NCI-H446 (cell line): ENCODE results near the gene AKAP13.

Experiments
- DNase-seq, 2 experiments: peaks; one replicate each; lab custom pipeline; 2025; lab: John Stamatoyannopoulos, UW

Gene AKAP13

GRCh38 chr15:85598718-85599398 lies 218.5 kb downstream of the AKAP13 start:
- DNase-seq: no peak

GRCh38 chr15:85600001-85600400 lies 219.6 kb downstream of the AKAP13 start:
- no peak for DNase-seq

DNA sequence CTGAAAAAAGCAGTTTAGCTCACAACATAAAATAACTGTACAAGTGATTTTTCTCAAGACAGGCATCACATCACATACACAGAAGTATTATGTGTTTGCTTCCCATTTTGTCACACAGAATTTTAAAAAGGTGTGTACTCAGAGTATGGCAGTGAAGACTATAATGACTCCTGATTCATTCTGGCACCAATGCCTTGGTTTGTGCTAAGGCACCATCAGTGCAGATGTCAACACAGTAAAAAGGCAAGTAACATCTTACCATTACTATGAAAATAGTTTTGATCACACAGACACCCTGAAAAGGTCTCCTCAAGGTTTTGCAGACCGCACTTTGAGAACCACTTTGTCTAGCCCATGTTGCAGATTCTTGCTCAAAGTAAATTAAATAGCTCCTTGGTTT lies 222.8 kb downstream of the AKAP13 start:
- no peak for DNase-seq

- no peak for DNase-seq
Measured at GRCh38 chr15:85603703-85604102, 223.3 kb downstream of the AKAP13 start.

DNA sequence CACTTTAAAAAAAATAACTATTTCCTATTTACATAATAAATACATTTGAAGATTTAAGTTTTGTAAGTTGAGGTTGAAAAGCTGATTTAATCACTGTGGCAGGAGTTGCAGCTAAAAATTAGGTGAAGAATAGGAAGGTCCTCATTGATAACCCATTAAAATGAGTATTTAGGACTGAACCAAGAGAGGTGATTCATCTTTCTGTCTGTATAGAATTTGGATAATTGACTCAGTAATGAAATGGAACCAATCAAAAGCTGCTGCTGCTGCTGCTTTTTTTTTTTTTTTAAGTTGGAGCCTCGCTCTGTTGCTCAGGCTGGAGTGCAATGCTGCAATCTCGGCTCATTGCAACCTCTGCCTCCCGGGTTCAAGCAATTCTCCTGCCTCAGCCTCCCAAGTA lies 223.8 kb downstream of the AKAP13 start:
- DNase-seq: no peak

DNA sequence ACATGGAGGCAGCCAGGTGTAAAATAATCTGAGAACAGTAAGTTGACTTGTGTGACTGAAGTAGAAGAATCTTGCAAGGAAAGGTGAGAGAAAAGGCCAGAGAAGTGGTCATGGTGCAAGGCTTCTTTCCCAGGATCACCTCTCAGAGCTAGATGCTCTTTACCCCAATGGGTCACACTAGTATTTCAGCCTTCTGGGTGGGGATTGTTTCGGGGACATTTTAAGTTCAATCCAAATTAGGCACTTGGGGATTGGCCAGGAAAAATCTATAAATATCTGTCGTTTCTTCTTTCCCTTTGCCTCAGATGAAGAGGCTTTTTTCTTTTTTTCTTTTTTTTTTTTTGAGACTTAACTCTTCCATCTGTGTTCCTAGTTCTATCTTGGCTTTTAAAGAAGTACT lies 226.3 kb downstream of the AKAP13 start:
- DNase-seq: no peak

- no peak for DNase-seq
Measured at GRCh38 chr15:85607141-85607806, 226.9 kb downstream of the AKAP13 start.

DNA sequence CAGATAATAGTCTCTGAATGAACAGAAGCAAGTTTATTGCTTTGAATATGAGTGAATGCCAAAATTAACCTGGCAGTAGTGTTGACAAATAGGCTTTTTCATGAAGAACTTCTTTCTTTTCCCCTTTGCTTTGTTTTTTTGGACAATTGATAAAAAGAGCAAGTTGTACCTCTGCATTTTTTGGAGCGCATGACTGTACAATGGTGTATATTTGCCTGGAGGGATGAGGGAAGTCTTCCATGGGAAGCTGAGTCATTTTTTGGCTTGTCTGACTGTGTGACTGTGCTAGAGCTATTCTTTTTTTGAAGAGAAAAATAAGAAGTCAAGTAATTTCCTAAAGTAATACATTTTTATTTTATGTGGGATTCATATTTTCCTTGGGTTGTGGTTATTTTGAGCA lies 227.4 kb downstream of the AKAP13 start:
- DNase-seq: no peak

DNA sequence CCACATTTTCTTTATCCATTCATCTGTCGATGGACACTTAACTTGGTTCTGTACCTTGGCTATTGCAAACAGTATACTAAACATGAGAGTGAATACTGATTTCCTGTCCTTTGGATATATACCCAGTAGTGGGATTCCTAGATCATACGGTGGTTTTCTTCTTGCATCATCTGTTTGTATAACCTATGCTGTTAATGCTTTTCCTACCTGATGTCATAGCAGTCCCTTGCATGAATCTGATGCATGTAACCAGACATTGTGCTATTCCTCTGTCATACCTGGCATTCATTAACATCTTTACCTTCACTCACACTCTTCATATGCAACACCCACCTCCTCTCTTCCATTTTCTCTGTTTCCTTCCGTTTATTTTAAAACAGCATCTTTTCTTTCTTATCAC lies 229.1 kb downstream of the AKAP13 start:
- DNase-seq: no peak

GRCh38 chr15:85611361-85611760 lies 231.0 kb downstream of the AKAP13 start:
- no peak for DNase-seq

GRCh38 chr15:85614059-85614458 lies 233.7 kb downstream of the AKAP13 start:
- peak in 1 of 2 experiments; percentile 17 for DNase-seq

DNA sequence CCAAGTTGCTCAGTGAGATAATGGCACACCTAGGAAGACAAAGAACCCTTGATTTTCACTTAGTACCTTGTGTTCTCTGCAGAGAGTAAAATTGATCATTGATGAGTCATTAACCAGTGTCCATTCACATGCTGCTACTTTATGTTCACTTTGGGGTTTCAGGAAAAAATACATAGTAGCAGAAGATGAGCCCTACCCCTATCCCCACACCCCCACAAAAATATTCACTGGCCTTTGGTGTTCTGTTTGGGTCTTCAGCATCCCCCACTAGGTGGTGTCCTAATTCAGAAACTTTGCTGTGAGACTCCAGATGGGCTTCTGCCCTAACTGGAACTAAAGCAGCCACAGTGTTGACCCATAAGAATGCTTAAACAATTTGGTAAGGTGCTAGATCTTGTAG lies 235.5 kb downstream of the AKAP13 start:
- DNase-seq: peak in 1 of 2 experiments; percentile 9

GRCh38 chr15:85616549-85617110 lies 236.2 kb downstream of the AKAP13 start:
- no peak for DNase-seq

GRCh38 chr15:85618228-85618505 lies 237.8 kb downstream of the AKAP13 start:
- DNase-seq: no peak

DNA sequence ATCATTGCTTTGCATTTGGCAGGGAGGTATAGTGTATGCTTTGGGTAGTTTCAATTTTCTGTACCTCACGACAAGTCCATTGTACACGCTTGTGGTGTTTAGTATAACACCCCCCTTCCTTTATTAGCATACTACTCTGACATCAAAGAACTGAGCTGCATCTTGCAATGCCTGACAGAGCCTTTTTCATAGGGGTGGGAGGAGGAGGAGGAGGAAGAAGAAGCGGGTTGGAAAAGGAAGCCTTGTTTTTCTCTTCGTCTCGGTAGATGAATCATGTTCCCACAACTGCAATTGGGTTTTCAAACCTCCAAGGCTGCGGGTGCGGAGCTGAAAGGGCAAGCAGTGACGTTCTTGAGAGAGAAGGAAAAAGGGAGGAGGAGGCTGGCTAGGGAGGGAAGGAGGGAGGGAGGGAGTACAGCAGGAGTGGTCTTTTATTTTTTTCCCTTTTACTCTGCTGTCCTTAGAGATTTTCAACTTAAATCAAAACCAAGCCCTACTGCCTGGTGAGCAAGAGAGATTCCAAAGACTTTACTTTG lies 238.6 kb downstream of the AKAP13 start:
- DNase-seq: no peak

- DNase-seq: no peak
Measured at GRCh38 chr15:85619992-85620689, 239.7 kb downstream of the AKAP13 start.

DNA sequence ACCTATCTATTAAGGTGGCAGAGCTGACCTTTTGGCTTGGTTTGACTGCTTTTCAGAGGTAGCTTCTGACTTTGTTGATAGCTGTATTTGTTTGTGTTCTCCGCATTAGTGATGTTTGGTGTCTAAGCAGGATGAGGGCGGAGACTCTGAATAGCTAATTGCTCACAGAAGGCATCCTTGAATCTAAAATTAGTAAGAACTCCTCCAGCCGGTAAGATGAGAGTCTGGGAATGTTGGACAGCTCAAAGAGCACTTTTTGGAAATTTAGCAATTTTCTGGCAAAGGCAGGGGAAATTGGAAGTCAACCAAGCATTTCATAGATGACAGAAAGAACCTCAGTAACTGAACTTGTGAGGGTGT lies 240.3 kb downstream of the AKAP13 start:
- no peak for DNase-seq

GRCh38 chr15:85621094-85621493 lies 240.7 kb downstream of the AKAP13 start:
- DNase-seq: no peak

GRCh38 chr15:85622221-85622831 lies 241.9 kb downstream of the AKAP13 start:
- DNase-seq: no peak

DNA sequence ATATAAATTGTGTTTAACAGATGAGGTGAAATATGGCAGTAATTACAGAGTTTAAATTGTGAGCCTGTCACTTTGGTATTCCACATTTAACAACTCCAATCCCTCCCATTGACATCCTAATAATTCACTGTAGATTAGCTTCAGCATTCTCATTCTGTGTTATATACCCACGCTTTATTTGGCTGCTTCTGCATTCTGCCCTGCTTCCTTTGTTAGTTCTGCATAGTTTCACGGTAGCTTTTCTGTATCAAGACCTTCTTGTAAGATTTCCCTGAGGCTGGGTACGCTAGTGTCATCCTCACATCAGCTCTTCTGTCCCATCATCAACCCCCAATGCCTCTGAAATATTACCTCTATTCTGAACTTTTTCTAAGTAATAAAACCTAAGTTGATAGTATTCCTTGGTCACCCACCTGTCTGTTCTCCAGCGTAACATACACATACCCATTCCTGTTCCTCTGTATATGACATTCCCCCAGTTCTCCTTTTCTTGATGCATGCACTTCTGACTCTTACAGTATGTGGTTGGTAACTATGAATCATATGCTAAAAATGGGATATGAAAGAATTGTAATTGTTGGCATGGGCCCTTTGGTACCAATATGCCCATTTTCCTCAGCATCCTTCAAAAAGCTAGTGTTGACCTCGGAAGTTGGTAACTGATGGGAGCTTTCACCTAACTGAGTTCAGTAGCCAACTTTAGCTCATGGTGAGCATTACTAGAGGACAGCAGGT lies 243.1 kb downstream of the AKAP13 start:
- DNase-seq: no peak

GRCh38 chr15:85624291-85624801 lies 243.9 kb downstream of the AKAP13 start:
- no peak for DNase-seq
